Activated B cell treated with CpG ODN at 0.5 μM for 24 hours (primary cell): ENCODE results near the gene ARFGAP1. TPM values are rescaled to one million over a fixed set of nuclear protein-coding genes. Genes with fewer than 3 reads are reported as not detected.

ENCODE experiments used
- ATAC-seq: fragments of 200-7000 bp; cut with Tn5 transposase; one replicate; pipeline ENCODE4 v1.10.0; 2021; ENCODE audit warnings: low read depth, mild to moderate bottlenecking, moderate library complexity
- CTCF ChIA-PET: fragments of 350-600 bp; sonication (Branson Sonifier 250); formaldehyde crosslinking; loops from one replicate; lab custom pipeline; 2021; ENCODE audit warnings: antibody characterized with exemption; lab: Charles Lee
- POLR2A ChIA-PET: fragments of 350-600 bp; sonication (Branson Sonifier 250); formaldehyde crosslinking; loops from one replicate; lab custom pipeline; 2021; ENCODE audit warnings: antibody characterized with exemption; lab: Charles Lee
- DNase-seq: peaks from one replicate; pipeline ENCODE4 v3.0.0; 2022
- H3K27ac Mint-ChIP-seq: one replicate; pipeline ENCODE4 v1.8.0; 2020; ENCODE audit warnings: mixed read lengths
- H3K27me3 Mint-ChIP-seq: one replicate; pipeline ENCODE4 v1.8.0; 2021; ENCODE audit warnings: mixed read lengths
- H3K36me3 Mint-ChIP-seq: one replicate; pipeline ENCODE4 v1.8.0; 2021; ENCODE audit warnings: low read depth, mixed read lengths
- H3K4me1 Mint-ChIP-seq: one replicate; pipeline ENCODE4 v1.8.0; 2021; ENCODE audit warnings: mixed read lengths
- H3K4me3 Mint-ChIP-seq: one replicate; pipeline ENCODE4 v1.8.0; 2020; ENCODE audit warnings: mild to moderate bottlenecking, mixed read lengths
- H3K9me3 Mint-ChIP-seq: one replicate; pipeline ENCODE4 v1.8.0; 2020; ENCODE audit warnings: mixed read lengths
- CTCF ChIP-seq: fragments of 200-600 bp; IDR thresholded peaks from one replicate; pipeline ENCODE4 v1.8.0; 2022; ENCODE audit warnings: antibody characterized with exemption, mild to moderate bottlenecking
- intact Hi-C: fragments of 100-400 bp; cut with micrococcal nuclease; formaldehyde crosslinking; loops from one replicate; pipeline ENCODE4 v1.15.1; 2024
- total RNA-seq: library from RNA; stranded (reverse); gene quantifications from 2 replicates; pipeline ENCODE4 v1.2.3, GENCODE V29; 2022

ARFGAP1 gene
- total RNA-seq, 1 donor from 2014 or later = 85.8 TPM

GRCh38 chr20:63311186-63311832, 38.7 kb downstream of the ARFGAP1 start:
- Mint-ChIP-seq H3K27me3 (peaks cover 2% of the 10 kb centered on the region), H3K4me1 (no peaks in the 10 kb centered on the region), H3K36me3 (no peaks in the 10 kb centered on the region), H3K4me3 (no peak overlapping the region), H3K9me3 (no peaks in the 10 kb centered on the region), H3K27ac (no peak overlapping the region)
- no peak for TF ChIP-seq CTCF
- intact Hi-C loops = loop anchor here (5.0 kb wide), 1 partner anchor 661 kb away; no protein-coding TSS in a partner anchor
- POLR2A ChIA-PET = no interaction called here
- DNase-seq = no peak
- CTCF ChIA-PET = no interaction called here
- no peak for ATAC-seq

GRCh38 chr20:63311833-63312243, 39.2 kb downstream of the ARFGAP1 start:
- no peak for DNase-seq
- H3K36me3 Mint-ChIP-seq = no peaks in the 10 kb centered on the region
- H3K4me3 Mint-ChIP-seq = no peak overlapping the region
- H3K27ac Mint-ChIP-seq = no peak overlapping the region
- no peaks in the 10 kb centered on the region for H3K4me1 Mint-ChIP-seq
- peaks cover 2% of the 10 kb centered on the region for H3K27me3 Mint-ChIP-seq
- CTCF ChIA-PET = no interaction called here
- intact Hi-C loops = loop anchor here (5.0 kb wide), 1 partner anchor 660 kb away; no protein-coding TSS in a partner anchor
- no peak for TF ChIP-seq CTCF
- POLR2A ChIA-PET = no interaction called here
- no peaks in the 10 kb centered on the region for H3K9me3 Mint-ChIP-seq
- no peak for ATAC-seq

- H3K36me3 Mint-ChIP-seq = no peaks in the 10 kb centered on the region
- POLR2A ChIA-PET = no interaction called here
Observed at GRCh38 chr20:63312273-63312672, 39.7 kb downstream of the ARFGAP1 start.

GRCh38 chr20:63312690-63313348, 40.2 kb downstream of the ARFGAP1 start:
- intact Hi-C loops = loop anchor here (5.0 kb wide), 1 partner anchor 659 kb away; no protein-coding TSS in a partner anchor
- no peak for ATAC-seq
- Mint-ChIP-seq H3K27ac (no peak overlapping the region), H3K36me3 (no peaks in the 10 kb centered on the region), H3K9me3 (no peaks in the 10 kb centered on the region), H3K4me3 (no peak overlapping the region), H3K27me3 (peaks cover 2% of the 10 kb centered on the region), H3K4me1 (no peaks in the 10 kb centered on the region)
- DNase-seq = no peak
- POLR2A ChIA-PET = no interaction called here
- no peak for TF ChIP-seq CTCF
- CTCF ChIA-PET = no interaction called here

More at GRCh38 chr20:63312273-63312672, 39.7 kb downstream of the ARFGAP1 start:
- no peaks in the 10 kb centered on the region for H3K4me1 Mint-ChIP-seq
- no peak overlapping the region for H3K27ac Mint-ChIP-seq
- H3K4me3 Mint-ChIP-seq = no peak overlapping the region
- DNase-seq (no peak), ATAC-seq (no peak)
- intact Hi-C loops = loop anchor here (5.0 kb wide), 1 partner anchor 660 kb away; no protein-coding TSS in a partner anchor
- CTCF ChIA-PET = no interaction called here
- no peak for TF ChIP-seq CTCF
- no peaks in the 10 kb centered on the region for H3K9me3 Mint-ChIP-seq
- peaks cover 2% of the 10 kb centered on the region for H3K27me3 Mint-ChIP-seq

GRCh38 chr20:63313349-63314014, 40.9 kb downstream of the ARFGAP1 start:
- CTCF ChIA-PET = no interaction called here

More at GRCh38 chr20:63313349-63314014, 40.9 kb downstream of the ARFGAP1 start:
- POLR2A ChIA-PET = no interaction called here
- no peaks in the 10 kb centered on the region for H3K9me3 Mint-ChIP-seq
- H3K4me3 Mint-ChIP-seq = no peak overlapping the region
- peaks cover 2% of the 10 kb centered on the region for H3K27me3 Mint-ChIP-seq
- DNase-seq (no peak), ATAC-seq (no peak)
- intact Hi-C loops = loop anchor here (5.0 kb wide), 1 partner anchor 659 kb away; no protein-coding TSS in a partner anchor
- H3K4me1 Mint-ChIP-seq = no peaks in the 10 kb centered on the region
- no peak for TF ChIP-seq CTCF
- no peaks in the 10 kb centered on the region for H3K36me3 Mint-ChIP-seq
- H3K27ac Mint-ChIP-seq = no peak overlapping the region
